ENCODE results near the gene NUMBL. TPM values are rescaled to one million over a fixed set of nuclear protein-coding genes. Genes with fewer than 3 reads are reported as not detected.

The NUMBL gene
- total RNA-seq, 4 donors from 2014 or later: 38.2 to 143 (median 45.3) TPM

GRCh38 chr19:40673397-40673796 is 17.1 kb downstream of the NUMBL start:
- DNase-seq (ENCODE audit: low spot score): no peak
- TF ChIP-seq CTCF (IDR thresholded peaks at IDR 0.05): no peak
- no peak for ATAC-seq (ENCODE audit: low FRiP score)

DNA sequence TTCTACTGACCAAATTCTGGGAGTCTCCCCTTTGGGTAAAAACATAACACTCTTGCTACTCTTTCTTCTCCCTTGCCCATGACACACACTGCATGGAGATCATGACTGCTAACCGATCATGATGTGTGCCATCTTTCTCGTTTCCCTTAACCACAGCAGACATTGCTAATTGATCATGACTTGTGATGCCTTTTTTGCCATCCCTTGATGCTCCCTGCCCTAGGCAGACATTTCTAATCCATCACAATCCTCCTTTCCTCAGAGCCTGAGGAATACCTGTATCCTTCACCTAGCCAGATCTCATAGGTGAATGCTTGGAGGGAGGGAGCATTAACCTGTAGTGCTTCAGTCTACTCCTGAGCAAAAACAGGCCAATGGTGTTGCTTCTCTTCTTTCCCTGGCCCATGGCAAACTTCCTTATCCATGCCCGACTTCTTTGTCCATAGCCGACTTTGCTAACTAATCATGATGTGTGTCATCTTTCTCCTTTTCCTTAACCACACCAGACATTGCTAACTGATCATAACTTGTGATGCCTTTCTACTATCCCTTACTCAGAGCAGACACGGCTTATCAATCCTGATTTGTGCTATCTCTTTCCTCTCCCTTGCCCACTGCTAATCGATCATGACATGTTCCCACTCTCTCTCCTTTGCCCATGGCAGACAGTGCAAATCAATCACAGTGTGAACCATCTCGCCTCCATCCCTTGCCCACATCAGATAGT is 17.7 kb downstream of the NUMBL start:
- ATAC-seq (ENCODE audit: low FRiP score) (no peak), DNase-seq (ENCODE audit: low spot score) (no peak)
- TF ChIP-seq CTCF (IDR thresholded peaks at IDR 0.05): no peak

GRCh38 chr19:40672038-40672437 is 18.4 kb downstream of the NUMBL start:
- no peak for ATAC-seq (ENCODE audit: low FRiP score)
- no peak for DNase-seq (ENCODE audit: low spot score)
- TF ChIP-seq CTCF (IDR thresholded peaks at IDR 0.05): no peak

GRCh38 chr19:40671404-40671803 is 19.0 kb downstream of the NUMBL start:
- TF ChIP-seq CTCF (IDR thresholded peaks at IDR 0.05): no peak
- no peak for DNase-seq (ENCODE audit: low spot score)
- no peak for ATAC-seq (ENCODE audit: low FRiP score)

DNA sequence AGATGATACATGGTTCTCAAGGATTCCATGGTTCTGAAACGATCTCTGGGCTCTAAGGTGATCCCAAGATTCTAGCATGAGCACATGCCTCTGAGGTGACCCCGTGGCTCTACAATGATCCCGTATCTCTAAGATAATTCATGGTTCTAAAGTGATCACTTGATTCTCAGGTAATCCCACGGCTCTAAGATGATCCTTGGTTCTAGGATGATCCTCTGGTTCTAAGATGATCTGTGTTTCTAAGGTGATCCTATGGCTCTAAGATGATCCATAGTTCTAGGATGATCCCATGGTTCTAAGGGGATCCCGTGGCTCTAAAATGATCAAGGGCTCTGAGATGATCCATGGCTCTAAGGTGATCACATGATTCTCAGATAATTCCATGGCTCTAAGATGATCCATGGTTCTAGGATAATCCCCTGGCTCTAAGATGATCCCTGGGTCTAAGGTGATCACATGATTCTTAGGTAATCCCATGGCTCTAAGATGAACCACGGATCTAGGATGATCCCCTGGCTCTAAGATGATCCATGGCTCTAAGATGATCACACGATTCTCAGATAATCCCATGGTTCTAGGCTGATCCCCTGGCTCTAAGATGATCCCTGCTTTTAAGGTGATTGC is 21.3 kb downstream of the NUMBL start:
- TF ChIP-seq CTCF (IDR thresholded peaks at IDR 0.05): no peak
- no peak for ATAC-seq (ENCODE audit: low FRiP score)
- DNase-seq (ENCODE audit: low spot score): no peak

- ATAC-seq (ENCODE audit: low FRiP score): no peak
- DNase-seq (ENCODE audit: low spot score): no peak
- TF ChIP-seq CTCF (IDR thresholded peaks at IDR 0.05): no peak
Observed at GRCh38 chr19:40667602-40668001, 22.8 kb downstream of the NUMBL start.

Data from omental fat pad (tissue), 4 donors.